ENCODE measurements around the gene CDH13.

DNA sequence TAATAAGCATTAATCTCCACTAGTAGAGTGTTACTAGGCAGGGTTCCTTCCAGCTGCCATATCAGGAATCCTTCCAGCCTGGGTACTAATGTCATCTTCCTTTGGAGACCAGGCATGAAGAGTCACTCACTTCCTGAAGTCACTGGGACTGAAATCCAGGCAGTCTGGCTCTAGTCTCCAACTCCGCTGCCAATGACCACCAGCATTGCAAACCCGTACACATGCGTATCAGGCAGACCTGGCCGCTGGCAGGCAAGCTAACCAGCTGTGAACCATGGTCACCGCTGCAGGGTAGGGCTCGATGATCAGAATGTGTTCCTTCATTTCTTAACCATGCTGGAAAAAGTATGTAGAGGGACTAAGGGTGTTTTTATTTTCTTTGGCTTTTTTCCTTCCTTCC lies 255.5 kb downstream of the CDH13 start:
- TF ChIP-seq GATA2 (IDR thresholded peaks at IDR 0.05; ENCODE audit: low read depth, low read length) (no peak), GATA3 (IDR thresholded peaks at IDR 0.05; ENCODE audit: low read depth, low read length) (no peak)

All from SH-SY5Y (cell line).